HL-60 (cell line): ENCODE measurements around the gene DIP2C.

Source experiments
- CTCF ChIP-seq: IDR thresholded peaks from one replicate; pipeline ENCODE4 v1.5.1; 2011; ENCODE audit warnings: low read length, control low read depth, inconsistent platforms; ENCODE audit not compliant: insufficient read depth
- GABPA ChIP-seq: IDR thresholded peaks from 2 replicates; pipeline ENCODE4 v1.6.1; 2012; ENCODE audit warnings: low read depth
- POLR2AphosphoS5 ChIP-seq: IDR thresholded peaks from 2 replicates; pipeline ENCODE4 v1.6.1; 2012; ENCODE audit warnings: low read depth
- REST ChIP-seq: IDR thresholded peaks from 2 replicates; pipeline ENCODE4 v1.6.1; 2012; ENCODE audit warnings: low read depth; ENCODE audit not compliant: insufficient replicate concordance
- SPI1 ChIP-seq: IDR thresholded peaks from 2 replicates; pipeline ENCODE4 v1.6.1; 2012; ENCODE audit warnings: low read depth, mild to moderate bottlenecking, borderline replicate concordance

GRCh38 chr10:279232-279631 is 410.2 kb downstream of the DIP2C start:
- TF ChIP-seq CTCF (no peak), REST (no peak), POLR2AphosphoS5 (no peak), SPI1 (no peak), GABPA (no peak)
